ENCODE results near the gene METTL25.

DNA sequence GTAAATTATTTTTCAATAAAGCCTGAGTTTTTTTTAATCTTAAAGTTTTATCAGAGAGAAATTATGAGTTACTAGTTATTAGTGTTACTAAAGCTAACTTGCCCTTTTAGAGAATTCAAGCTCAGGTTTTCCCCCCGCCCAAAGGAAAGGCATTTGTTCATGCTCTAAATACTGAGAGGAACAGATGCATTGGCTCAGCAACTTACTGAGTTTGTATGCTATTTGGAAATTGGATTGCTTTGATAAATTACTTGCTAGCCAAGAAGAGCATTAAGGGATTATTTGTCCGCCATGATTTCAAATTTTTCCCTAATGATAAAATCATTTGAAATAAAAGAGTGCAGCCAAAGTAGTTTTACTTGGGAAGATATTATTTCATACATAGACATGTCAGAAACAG lies 149.4 kb downstream of the METTL25 start:
- TF ChIP-seq, protein P1, sequence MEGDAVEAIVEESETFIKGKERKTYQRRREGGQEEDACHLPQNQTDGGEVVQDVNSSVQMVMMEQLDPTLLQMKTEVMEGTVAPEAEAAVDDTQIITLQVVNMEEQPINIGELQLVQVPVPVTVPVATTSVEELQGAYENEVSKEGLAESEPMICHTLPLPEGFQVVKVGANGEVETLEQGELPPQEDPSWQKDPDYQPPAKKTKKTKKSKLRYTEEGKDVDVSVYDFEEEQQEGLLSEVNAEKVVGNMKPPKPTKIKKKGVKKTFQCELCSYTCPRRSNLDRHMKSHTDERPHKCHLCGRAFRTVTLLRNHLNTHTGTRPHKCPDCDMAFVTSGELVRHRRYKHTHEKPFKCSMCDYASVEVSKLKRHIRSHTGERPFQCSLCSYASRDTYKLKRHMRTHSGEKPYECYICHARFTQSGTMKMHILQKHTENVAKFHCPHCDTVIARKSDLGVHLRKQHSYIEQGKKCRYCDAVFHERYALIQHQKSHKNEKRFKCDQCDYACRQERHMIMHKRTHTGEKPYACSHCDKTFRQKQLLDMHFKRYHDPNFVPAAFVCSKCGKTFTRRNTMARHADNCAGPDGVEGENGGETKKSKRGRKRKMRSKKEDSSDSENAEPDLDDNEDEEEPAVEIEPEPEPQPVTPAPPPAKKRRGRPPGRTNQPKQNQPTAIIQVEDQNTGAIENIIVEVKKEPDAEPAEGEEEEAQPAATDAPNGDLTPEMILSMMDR (IDR thresholded peaks at IDR 0.05): no peak
- TF ChIP-seq POLR2A (IDR thresholded peaks at IDR 0.05): no peak

Measured in adrenal gland (tissue), 5 donors.